Right forelimb (tissue), 1 donor: ENCODE results near the gene GSN.

Source experiments
- DNase-seq: peaks from one replicate; pipeline ENCODE4 v3.0.0-alpha.2; 2018

Gene GSN

GRCh38 chr9:121246821-121247561 is 21.0 kb upstream of the GSN start:
- no peak for DNase-seq

GRCh38 chr9:121249563-121249962 is 18.4 kb upstream of the GSN start:
- no peak for DNase-seq

- no peak for DNase-seq
These were observed 15.7 kb upstream of the GSN start for GRCh38 chr9:121252104-121252851.

GRCh38 chr9:121253162-121253561 is 14.8 kb upstream of the GSN start:
- no peak for DNase-seq

GRCh38 chr9:121253821-121254501 is 14.0 kb upstream of the GSN start:
- no peak for DNase-seq

- no peak for DNase-seq
These were observed 8.5 kb upstream of the GSN start for GRCh38 chr9:121259498-121259897.

- DNase-seq, result no peak
These were observed 8.0 kb upstream of the GSN start for GRCh38 chr9:121259935-121260334.

- no peak for DNase-seq
These were observed 7.4 kb upstream of the GSN start for GRCh38 chr9:121260457-121261106.

GRCh38 chr9:121261107-121261460 is 6.9 kb upstream of the GSN start:
- DNase-seq, result peak; percentile 66

- no peak for DNase-seq
These were observed 6.2 kb upstream of the GSN start for GRCh38 chr9:121261755-121262154.

- DNase-seq, result no peak
These were observed 5.5 kb upstream of the GSN start for GRCh38 chr9:121262423-121262822.

- DNase-seq, result no peak
These were observed 5.0 kb upstream of the GSN start for GRCh38 chr9:121262953-121263352.

GRCh38 chr9:121266356-121266755 is 1.6 kb upstream of the GSN start:
- no peak for DNase-seq

- no peak for DNase-seq
These were observed 884 bp upstream of the GSN start for GRCh38 chr9:121266906-121267650.

- no peak for DNase-seq
These were observed 562 bp downstream of the GSN start for GRCh38 chr9:121268598-121268850.

- no peak for DNase-seq
These were observed 1.1 kb downstream of the GSN start for GRCh38 chr9:121268851-121269641.

GRCh38 chr9:121269642-121270254 is 1.8 kb downstream of the GSN start:
- no peak for DNase-seq

- peak; percentile 76 for DNase-seq
These were observed 3.7 kb downstream of the GSN start for GRCh38 chr9:121271368-121272341.

GRCh38 chr9:121272401-121272948 is 4.5 kb downstream of the GSN start:
- DNase-seq, result no peak
